SK-N-MC (cell line): ENCODE measurements around the gene MYCBPAP.

Source experiments
- DNase-seq: peaks from one replicate; pipeline ENCODE4 v3.0.0-alpha.2; 2011; ENCODE audit warnings: low read depth, low spot score
- H3K27ac ChIP-seq: fragments of 200-600 bp; sonication (generic); 2 replicates; pipeline ENCODE4 v1.5.1; 2016; ENCODE audit warnings: mixed run types
- H3K36me3 ChIP-seq: fragments of 200-600 bp; sonication (generic); 2 replicates; pipeline ENCODE4 v1.6.1; 2017; ENCODE audit warnings: antibody characterized with exemption, low read length, mixed read lengths; ENCODE audit not compliant: insufficient read depth
- H3K4me3 ChIP-seq: fragments of 200-600 bp; sonication (generic); 2 replicates; pipeline ENCODE4 v1.5.1; 2016
- H3K9ac ChIP-seq: fragments of 200-600 bp; sonication (generic); 2 replicates; pipeline ENCODE4 v1.8.0; 2017; ENCODE audit warnings: mixed run types, mixed read lengths; ENCODE audit not compliant: insufficient read length
- H3K9me3 ChIP-seq: fragments of 200-600 bp; sonication (generic); 2 replicates; pipeline ENCODE4 v1.6.1; 2017; ENCODE audit warnings: low read depth, mild to moderate bottlenecking, antibody characterized with exemption, low read length, moderate library complexity, mixed read lengths
- EZH2 ChIP-seq: fragments of 200-600 bp; sonication (generic); IDR thresholded peaks from one replicate; pipeline ENCODE4 v1.6.1; 2017; ENCODE audit warnings: antibody characterized with exemption
- FOXP2 ChIP-seq: optimal IDR thresholded peaks from 2 replicates; pipeline ENCODE3; 2011; ENCODE audit warnings: mild to moderate bottlenecking, moderate library complexity; ENCODE audit not compliant: insufficient read depth; ENCODE audit errors: extremely low read length, control extremely low read depth
- POLR2AphosphoS5 ChIP-seq: IDR thresholded peaks from 2 replicates; pipeline ENCODE4 v1.6.1; 2012; ENCODE audit warnings: mild to moderate bottlenecking, low read depth, low read length, borderline replicate concordance

Gene MYCBPAP

DNA sequence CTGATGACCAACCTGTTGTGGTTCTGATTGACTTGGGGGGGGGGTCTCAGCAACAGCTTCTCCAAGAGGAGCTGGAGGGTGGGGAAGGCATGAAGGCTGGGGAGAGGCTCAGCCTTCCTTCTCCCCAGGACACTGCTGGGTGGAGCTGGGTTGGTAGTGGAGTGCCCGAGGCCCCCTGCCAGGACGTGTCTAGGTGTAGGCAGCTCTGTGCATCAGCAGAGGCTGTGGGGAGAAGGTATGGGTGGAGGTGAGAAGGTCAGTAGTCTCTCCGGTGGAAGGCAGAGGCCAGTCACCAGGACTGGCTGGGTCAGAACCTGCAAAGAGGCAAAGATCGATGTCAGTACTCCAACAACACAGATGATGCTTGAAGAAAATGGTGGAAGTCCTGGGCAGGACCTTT, 43.5 kb upstream of the MYCBPAP start:
- Histone ChIP-seq H3K9ac (no peak overlapping the region), H3K36me3 (no peaks in the 10 kb centered on the region), H3K9me3 (no peaks in the 10 kb centered on the region), H3K4me3 (no peak overlapping the region), H3K27ac (no peak overlapping the region)
- TF ChIP-seq POLR2AphosphoS5 = no peak
- TF ChIP-seq EZH2 = no peak
- TF ChIP-seq FOXP2 = no peak
- DNase-seq = no peak

DNA sequence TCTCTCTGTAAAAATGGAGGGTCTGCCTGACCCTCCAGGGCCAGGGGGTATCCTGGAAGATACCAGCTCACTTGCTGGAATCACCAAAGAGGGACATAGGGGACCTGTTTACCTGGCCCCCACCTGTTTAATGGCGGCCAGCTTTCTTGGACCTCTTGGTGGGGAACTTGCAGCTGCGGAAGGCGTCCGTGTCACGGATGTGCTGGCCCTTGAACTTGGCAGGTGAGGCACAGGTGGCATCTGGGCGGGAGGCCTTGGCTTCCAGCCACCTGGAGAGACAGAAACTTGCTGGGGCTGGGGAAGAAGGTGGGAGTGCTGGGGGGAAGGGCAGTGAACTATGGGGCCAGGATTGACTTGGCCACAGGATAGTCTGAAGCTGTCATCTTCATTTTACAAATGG, 43.1 kb upstream of the MYCBPAP start:
- DNase-seq = no peak
- no peak overlapping the region for H3K4me3 ChIP-seq
- no peaks in the 10 kb centered on the region for H3K36me3 ChIP-seq
- no peak overlapping the region for H3K9ac ChIP-seq
- H3K27ac ChIP-seq = no peak overlapping the region
- no peaks in the 10 kb centered on the region for H3K9me3 ChIP-seq
- TF ChIP-seq EZH2 (no peak), FOXP2 (no peak), POLR2AphosphoS5 (no peak)

DNA sequence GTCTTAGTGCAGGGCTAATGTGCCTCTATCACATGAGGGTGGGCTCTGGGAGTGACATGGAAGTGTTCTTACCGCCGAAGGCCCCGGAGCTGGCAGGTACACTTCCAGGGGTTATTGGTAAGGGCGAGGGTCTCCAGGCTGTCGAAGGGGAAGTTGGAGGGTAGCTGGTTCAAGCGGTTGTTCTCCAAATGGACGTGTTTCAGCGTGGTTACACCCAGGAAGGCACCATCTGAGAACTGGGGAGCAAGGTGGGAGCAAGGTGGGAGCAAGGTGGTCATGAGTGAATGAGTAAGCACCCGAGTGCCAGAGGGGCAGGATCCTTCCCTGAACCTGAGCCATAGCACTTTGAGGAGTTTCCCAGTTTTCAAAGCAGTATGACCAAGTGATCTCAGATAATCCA, 42.6 kb upstream of the MYCBPAP start:
- Histone ChIP-seq H3K9me3 (no peaks in the 10 kb centered on the region), H3K9ac (no peak overlapping the region), H3K36me3 (no peaks in the 10 kb centered on the region), H3K27ac (no peak overlapping the region), H3K4me3 (no peak overlapping the region)
- TF ChIP-seq POLR2AphosphoS5 (no peak), FOXP2 (no peak), EZH2 (no peak)
- no peak for DNase-seq

DNA sequence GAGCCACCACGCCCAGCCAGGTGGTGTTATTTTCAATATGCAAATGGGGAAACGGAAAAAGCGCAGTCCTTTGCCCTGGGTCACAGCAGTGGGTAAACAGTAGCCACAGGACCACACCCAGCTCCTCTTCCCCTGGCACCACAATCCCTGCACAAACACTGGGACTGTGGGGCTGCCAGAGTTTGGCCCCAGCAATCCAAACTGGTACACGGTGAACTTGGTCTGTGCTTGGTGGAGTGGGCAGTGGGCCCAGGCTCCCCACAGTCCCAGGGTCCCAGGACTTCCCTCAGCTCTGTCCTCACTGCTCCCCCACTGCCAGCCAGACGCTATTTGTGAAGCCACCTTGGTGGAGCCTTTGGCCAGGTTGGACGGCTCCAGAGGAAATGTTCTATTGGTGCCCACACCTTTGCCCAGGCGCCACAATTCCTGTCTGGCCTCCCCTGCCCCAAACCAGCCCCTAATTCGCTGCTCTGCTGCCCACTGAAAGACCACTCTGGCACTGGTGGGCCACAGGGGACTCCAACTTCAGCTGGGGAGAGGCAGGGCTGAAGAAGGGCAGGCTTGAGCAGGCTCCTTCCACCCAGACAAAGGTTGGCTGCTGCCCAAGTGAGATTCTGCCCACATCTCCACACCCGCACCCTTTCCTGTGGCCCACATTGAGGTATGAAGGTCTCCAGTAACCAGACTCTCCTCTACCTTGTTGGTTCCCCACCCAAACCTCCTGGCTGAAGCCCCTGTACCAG, 41.7 kb upstream of the MYCBPAP start:
- DNase-seq = no peak
- Histone ChIP-seq H3K36me3 (no peaks in the 10 kb centered on the region), H3K4me3 (no peak overlapping the region), H3K9ac (no peak overlapping the region), H3K27ac (no peak overlapping the region), H3K9me3 (no peaks in the 10 kb centered on the region)
- TF ChIP-seq EZH2 = no peak
- no peak for TF ChIP-seq FOXP2
- TF ChIP-seq POLR2AphosphoS5 = no peak

DNA sequence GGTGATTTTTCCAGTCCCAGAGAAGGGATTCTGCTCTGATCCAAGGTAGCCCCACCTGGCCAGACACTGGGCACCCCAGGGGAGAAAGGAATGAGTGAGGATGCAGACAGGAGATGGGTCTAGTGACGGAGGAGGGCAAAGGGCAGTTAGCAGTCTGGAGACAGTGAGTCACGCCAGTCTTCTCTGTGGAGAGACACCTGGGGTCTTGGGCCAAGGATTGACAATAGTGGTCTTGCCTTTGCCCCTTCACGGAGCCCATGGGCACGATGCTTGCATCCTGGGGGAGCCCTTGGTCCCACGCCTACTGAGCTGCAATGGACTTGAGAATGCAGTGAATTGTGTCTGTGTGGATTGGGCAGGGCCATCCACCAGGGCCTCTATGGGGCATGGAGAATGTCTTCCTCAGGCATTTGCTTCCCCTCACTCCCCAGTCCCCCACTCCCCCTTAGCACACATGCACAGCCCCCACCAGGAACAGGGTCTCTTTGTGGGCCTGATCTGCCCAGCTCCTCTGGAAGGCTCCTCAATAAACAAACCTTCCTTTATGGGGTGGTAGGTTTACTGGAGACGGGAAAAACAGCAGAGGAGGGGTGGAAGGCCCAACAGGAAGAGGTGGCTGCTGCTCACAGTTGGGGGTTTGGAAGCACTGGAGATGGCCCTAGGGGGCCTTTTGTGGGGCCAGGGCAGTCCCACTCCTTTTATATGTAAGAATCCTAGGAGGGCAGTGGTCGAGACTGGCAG, 41.0 kb upstream of the MYCBPAP start:
- Histone ChIP-seq H3K9ac (no peak overlapping the region), H3K36me3 (no peaks in the 10 kb centered on the region), H3K4me3 (no peak overlapping the region), H3K9me3 (no peaks in the 10 kb centered on the region), H3K27ac (no peak overlapping the region)
- TF ChIP-seq POLR2AphosphoS5 (no peak), EZH2 (no peak), FOXP2 (no peak)
- no peak for DNase-seq

DNA sequence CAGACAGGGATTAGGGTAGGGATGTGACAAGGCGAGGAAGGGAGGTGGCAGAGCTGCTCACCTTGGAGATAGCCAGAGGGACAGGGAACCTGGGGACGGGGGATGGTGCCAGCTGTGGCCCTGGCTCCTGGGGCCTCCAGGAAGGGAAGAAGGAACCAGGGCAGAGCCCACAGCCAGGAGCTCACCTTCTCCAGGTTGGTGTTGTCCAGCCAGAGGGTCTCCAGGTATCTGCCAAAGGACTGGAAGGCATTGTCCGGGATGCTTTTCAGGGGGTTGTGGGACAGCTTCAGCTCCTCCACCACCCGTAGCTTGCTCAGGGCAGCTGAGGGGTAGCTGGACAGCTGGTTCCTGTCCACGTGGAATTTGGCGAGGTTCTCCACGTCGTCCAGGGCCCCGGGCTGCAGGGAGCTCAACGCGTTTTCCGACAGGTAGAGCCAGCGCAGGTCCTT, 40.4 kb upstream of the MYCBPAP start:
- no peak for TF ChIP-seq POLR2AphosphoS5
- H3K9me3 ChIP-seq = no peaks in the 10 kb centered on the region
- no peak for DNase-seq

DNA sequence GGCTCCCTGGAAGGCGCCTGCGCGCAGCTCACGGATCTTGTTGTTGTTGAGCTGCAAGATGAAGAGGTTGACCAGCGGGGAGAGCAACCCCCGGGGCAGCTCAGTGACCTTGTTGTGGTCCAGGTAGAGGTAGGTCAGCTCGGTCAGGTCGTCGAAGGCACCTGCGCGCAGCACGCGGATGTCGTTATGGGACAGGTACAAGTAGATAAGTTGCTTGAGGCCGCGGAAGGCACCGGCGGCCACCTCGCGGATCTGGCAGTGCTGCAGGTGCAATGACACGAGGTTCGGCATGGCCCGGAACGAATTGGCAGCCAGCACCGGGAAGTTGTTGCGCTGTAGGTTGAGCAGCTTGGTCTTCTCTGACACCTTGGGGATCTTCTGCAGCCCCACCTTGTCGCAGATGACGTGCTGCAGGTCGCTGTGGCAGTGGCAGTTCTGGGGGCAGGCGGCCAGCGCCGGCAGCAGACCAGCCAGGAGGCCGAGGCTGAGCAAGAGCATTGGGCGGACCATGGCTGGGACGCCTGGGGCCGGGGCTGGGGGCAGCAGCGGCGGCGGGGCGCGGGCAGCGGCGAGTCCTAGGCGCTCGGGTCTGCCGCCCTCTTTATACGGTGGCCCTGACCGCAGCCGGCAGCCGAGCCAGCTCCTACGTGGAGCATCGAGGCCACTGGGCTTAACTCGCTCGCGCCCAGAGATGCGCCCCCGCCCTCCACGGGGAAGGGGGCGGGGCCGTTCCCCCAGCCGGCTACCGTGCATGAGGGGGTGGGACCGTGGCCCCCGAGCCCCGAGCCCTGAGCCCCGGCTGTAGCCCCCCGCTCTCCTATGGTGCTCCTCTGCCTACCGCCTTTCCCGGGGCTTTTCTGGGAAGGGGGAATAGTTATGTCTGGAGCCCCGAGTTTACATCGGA, 39.7 kb upstream of the MYCBPAP start, which contains the start of gene CHAD:
Gene CHAD, minus strand, starts transcription at position 577 of the 904 bp plus-strand sequence. Its CDS starts 67 bp downstream, at position 510.
- TF ChIP-seq FOXP2 (no peak), EZH2 (no peak), POLR2AphosphoS5 (no peak)
- H3K4me3 ChIP-seq = no peak within 1 kb of the TSS

More for the DNA sequence above, 40.4 kb upstream of the MYCBPAP start:
- Histone ChIP-seq H3K4me3 (no peak overlapping the region), H3K36me3 (no peaks in the 10 kb centered on the region), H3K27ac (no peak overlapping the region), H3K9ac (no peak overlapping the region)

DNA sequence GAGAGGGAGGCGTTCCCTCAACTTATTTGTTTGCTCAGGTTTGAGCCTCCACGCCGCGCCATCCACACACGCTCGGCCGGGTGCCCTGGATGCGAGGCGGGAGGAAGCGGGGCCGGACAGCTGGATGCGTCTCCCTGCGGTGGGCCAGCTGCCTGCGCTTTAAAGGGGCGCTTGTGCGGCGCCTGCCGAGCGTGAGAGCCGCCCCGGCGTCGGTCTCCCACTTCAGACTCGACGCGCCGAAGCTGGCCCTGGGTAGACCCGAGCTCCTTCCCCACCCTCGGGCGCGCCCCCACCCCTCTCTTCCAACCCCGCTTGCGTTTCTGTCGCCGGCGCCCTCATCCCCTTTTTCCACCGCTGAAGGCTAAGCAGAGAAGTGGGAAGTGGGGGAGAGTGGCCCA, 39.0 kb upstream of the MYCBPAP start:
- no peak overlapping the region for H3K4me3 ChIP-seq

More for the DNA sequence above, 39.7 kb upstream of the MYCBPAP start, which contains the start of gene CHAD:
- no peak for DNase-seq
- Histone ChIP-seq H3K27ac (no peak within 1 kb of the TSS), H3K9ac (no peak within 1 kb of the TSS), H3K9me3 (no peaks in the 10 kb centered on the region), H3K36me3 (no peaks in the 10 kb centered on the region)

More for the DNA sequence above, 39.0 kb upstream of the MYCBPAP start:
- no peak for DNase-seq
- Histone ChIP-seq H3K27ac (no peak overlapping the region), H3K36me3 (no peaks in the 10 kb centered on the region), H3K9me3 (no peaks in the 10 kb centered on the region), H3K9ac (no peak overlapping the region)
- TF ChIP-seq EZH2 (no peak), POLR2AphosphoS5 (no peak), FOXP2 (no peak)
